Measurements from ENCODE around the gene SCML1. TPM values are rescaled to one million over a fixed set of nuclear protein-coding genes. Genes with fewer than 3 reads are reported as not detected.

SCML1 gene
- polyA plus RNA-seq (2013, experiment 1 of 2): 3.6 TPM
- 6.1 TPM for polyA plus RNA-seq (2013, experiment 2 of 2)

GRCh38 chrX:17736856-17737709 is at the start of gene SCML1:
Gene SCML1 (plus strand): TSS chrX:17737493. CDS start chrX:17744187, 6,694 bp downstream.
- H3K4me1 ChIP-seq (ENCODE audit: insufficient read depth, low read length): no peaks in the 10 kb centered on the region
- H3K27me3 ChIP-seq (ENCODE audit: insufficient read depth, low read length): peaks cover 27% of the 10 kb centered on the region
- no peaks in the 10 kb centered on the region for H3K9me3 ChIP-seq (ENCODE audit: insufficient read depth, low read depth, low read length)
- no peaks in the 10 kb centered on the region for H3K36me3 ChIP-seq (ENCODE audit: insufficient read depth, low read length)
- peak within 1 kb of the TSS; percentile 54; the same call in 1 of the 2 replicates for H3K27ac ChIP-seq (ENCODE audit: low read depth, low read length)
- WGBS: under 1% methylated on average over 58 of the region's 67 CpGs
- peak within 1 kb of the TSS; percentile 66 for H3K4me3 ChIP-seq (ENCODE audit: low read length)
- H3K9ac ChIP-seq (ENCODE audit: low read depth, low read length): peak within 1 kb of the TSS; percentile 61; the same call in 1 of the 2 replicates

GRCh38 chrX:17687648-17688047 is 49.6 kb upstream of the SCML1 start:
- Histone ChIP-seq H3K27ac (ENCODE audit: low read depth, low read length) (no peak overlapping the region), H3K4me3 (ENCODE audit: low read length) (no peak overlapping the region), H3K27me3 (ENCODE audit: insufficient read depth, low read length) (no peaks in the 10 kb centered on the region), H3K36me3 (ENCODE audit: insufficient read depth, low read length) (no peaks in the 10 kb centered on the region), H3K9ac (ENCODE audit: low read depth, low read length) (no peak overlapping the region), H3K9me3 (ENCODE audit: insufficient read depth, low read depth, low read length) (no peaks in the 10 kb centered on the region), H3K4me1 (ENCODE audit: insufficient read depth, low read length) (no peaks in the 10 kb centered on the region; the same call in 1 of the 2 replicates)
- 98% methylated on average over 13 of the region's 14 CpGs for WGBS

- H3K4me1 ChIP-seq (ENCODE audit: insufficient read depth, low read length): peaks cover 2% of the 10 kb centered on the region; the same call in 1 of the 2 replicates
- no peak overlapping the region for H3K4me3 ChIP-seq (ENCODE audit: low read length)
- no peaks in the 10 kb centered on the region for H3K9me3 ChIP-seq (ENCODE audit: insufficient read depth, low read depth, low read length)
- no peaks in the 10 kb centered on the region for H3K36me3 ChIP-seq (ENCODE audit: insufficient read depth, low read length)
- WGBS: 53% methylated on average over 3 of the region's 4 CpGs
- H3K27me3 ChIP-seq (ENCODE audit: insufficient read depth, low read length): no peaks in the 10 kb centered on the region
- H3K27ac ChIP-seq (ENCODE audit: low read depth, low read length): no peak overlapping the region
- no peak overlapping the region for H3K9ac ChIP-seq (ENCODE audit: low read depth, low read length)
Observed at GRCh38 chrX:17689971-17690409, 47.3 kb upstream of the SCML1 start.

- H3K4me1 ChIP-seq (ENCODE audit: insufficient read depth, low read length): peaks cover 2% of the 10 kb centered on the region; the same call in 1 of the 2 replicates
- no peak overlapping the region for H3K4me3 ChIP-seq (ENCODE audit: low read length)
- H3K9me3 ChIP-seq (ENCODE audit: insufficient read depth, low read depth, low read length): no peaks in the 10 kb centered on the region
- 68% methylated on average over 4 of the region's 5 CpGs for WGBS
- H3K27me3 ChIP-seq (ENCODE audit: insufficient read depth, low read length): no peaks in the 10 kb centered on the region
- no peak overlapping the region for H3K27ac ChIP-seq (ENCODE audit: low read depth, low read length)
- H3K9ac ChIP-seq (ENCODE audit: low read depth, low read length): no peak overlapping the region
- H3K36me3 ChIP-seq (ENCODE audit: insufficient read depth, low read length): no peaks in the 10 kb centered on the region
Observed at GRCh38 chrX:17692709-17693346, 44.5 kb upstream of the SCML1 start.

GRCh38 chrX:17697191-17697590 is 40.1 kb upstream of the SCML1 start:
- no peaks in the 10 kb centered on the region for H3K36me3 ChIP-seq (ENCODE audit: insufficient read depth, low read length)
- H3K27me3 ChIP-seq (ENCODE audit: insufficient read depth, low read length): no peaks in the 10 kb centered on the region
- no peak overlapping the region for H3K9ac ChIP-seq (ENCODE audit: low read depth, low read length)
- H3K4me1 ChIP-seq (ENCODE audit: insufficient read depth, low read length): peaks cover 2% of the 10 kb centered on the region; the same call in 1 of the 2 replicates
- 89% methylated on average over 1 of the region's 1 CpG for WGBS
- H3K9me3 ChIP-seq (ENCODE audit: insufficient read depth, low read depth, low read length): no peaks in the 10 kb centered on the region
- H3K27ac ChIP-seq (ENCODE audit: low read depth, low read length): no peak overlapping the region
- H3K4me3 ChIP-seq (ENCODE audit: low read length): no peak overlapping the region

GRCh38 chrX:17700976-17701375 is 36.3 kb upstream of the SCML1 start:
- no CpG with 5 or more reads among the region's 1 CpG for WGBS
- no peak overlapping the region for H3K27ac ChIP-seq (ENCODE audit: low read depth, low read length)
- H3K4me3 ChIP-seq (ENCODE audit: low read length): no peak overlapping the region
- no peak overlapping the region for H3K9ac ChIP-seq (ENCODE audit: low read depth, low read length)
- no peaks in the 10 kb centered on the region for H3K4me1 ChIP-seq (ENCODE audit: insufficient read depth, low read length)
- no peaks in the 10 kb centered on the region for H3K27me3 ChIP-seq (ENCODE audit: insufficient read depth, low read length)
- H3K9me3 ChIP-seq (ENCODE audit: insufficient read depth, low read depth, low read length): no peaks in the 10 kb centered on the region
- H3K36me3 ChIP-seq (ENCODE audit: insufficient read depth, low read length): no peaks in the 10 kb centered on the region

- no peak overlapping the region for H3K9ac ChIP-seq (ENCODE audit: low read depth, low read length)
- H3K36me3 ChIP-seq (ENCODE audit: insufficient read depth, low read length): no peaks in the 10 kb centered on the region
- H3K4me1 ChIP-seq (ENCODE audit: insufficient read depth, low read length): no peaks in the 10 kb centered on the region
- no peak overlapping the region for H3K4me3 ChIP-seq (ENCODE audit: low read length)
- no peaks in the 10 kb centered on the region for H3K27me3 ChIP-seq (ENCODE audit: insufficient read depth, low read length)
- no peaks in the 10 kb centered on the region for H3K9me3 ChIP-seq (ENCODE audit: insufficient read depth, low read depth, low read length)
- no peak overlapping the region for H3K27ac ChIP-seq (ENCODE audit: low read depth, low read length)
- WGBS: 93% methylated on average over 2 of the region's 2 CpGs
Observed at GRCh38 chrX:17703201-17703600, 34.1 kb upstream of the SCML1 start.

GRCh38 chrX:17705211-17705610 is 32.1 kb upstream of the SCML1 start:
- no peaks in the 10 kb centered on the region for H3K9me3 ChIP-seq (ENCODE audit: insufficient read depth, low read depth, low read length)
- no peak overlapping the region for H3K27ac ChIP-seq (ENCODE audit: low read depth, low read length)
- H3K9ac ChIP-seq (ENCODE audit: low read depth, low read length): no peak overlapping the region
- 96% methylated on average over 2 of the region's 2 CpGs for WGBS
- no peak overlapping the region for H3K4me3 ChIP-seq (ENCODE audit: low read length)
- no peaks in the 10 kb centered on the region for H3K4me1 ChIP-seq (ENCODE audit: insufficient read depth, low read length)
- no peaks in the 10 kb centered on the region for H3K36me3 ChIP-seq (ENCODE audit: insufficient read depth, low read length)
- no peaks in the 10 kb centered on the region for H3K27me3 ChIP-seq (ENCODE audit: insufficient read depth, low read length)

GRCh38 chrX:17706676-17707075 is 30.6 kb upstream of the SCML1 start:
- no peaks in the 10 kb centered on the region for H3K27me3 ChIP-seq (ENCODE audit: insufficient read depth, low read length)
- H3K9me3 ChIP-seq (ENCODE audit: insufficient read depth, low read depth, low read length): no peaks in the 10 kb centered on the region
- 95% methylated on average over 4 of the region's 4 CpGs for WGBS
- no peaks in the 10 kb centered on the region for H3K4me1 ChIP-seq (ENCODE audit: insufficient read depth, low read length)
- no peak overlapping the region for H3K9ac ChIP-seq (ENCODE audit: low read depth, low read length)
- H3K36me3 ChIP-seq (ENCODE audit: insufficient read depth, low read length): no peaks in the 10 kb centered on the region
- no peak overlapping the region for H3K4me3 ChIP-seq (ENCODE audit: low read length)
- no peak overlapping the region for H3K27ac ChIP-seq (ENCODE audit: low read depth, low read length)

- no peaks in the 10 kb centered on the region for H3K9me3 ChIP-seq (ENCODE audit: insufficient read depth, low read depth, low read length)
- H3K9ac ChIP-seq (ENCODE audit: low read depth, low read length): no peak overlapping the region
- no peak overlapping the region for H3K27ac ChIP-seq (ENCODE audit: low read depth, low read length)
- WGBS: 100% methylated on average over 1 of the region's 3 CpGs
- no peak overlapping the region for H3K4me3 ChIP-seq (ENCODE audit: low read length)
- H3K4me1 ChIP-seq (ENCODE audit: insufficient read depth, low read length): no peaks in the 10 kb centered on the region
- H3K27me3 ChIP-seq (ENCODE audit: insufficient read depth, low read length): no peaks in the 10 kb centered on the region
- no peaks in the 10 kb centered on the region for H3K36me3 ChIP-seq (ENCODE audit: insufficient read depth, low read length)
Observed at GRCh38 chrX:17707731-17708130, 29.6 kb upstream of the SCML1 start.

GRCh38 chrX:17710871-17711301 is 26.4 kb upstream of the SCML1 start:
- 60% methylated on average over 1 of the region's 1 CpG for WGBS
- H3K36me3 ChIP-seq (ENCODE audit: insufficient read depth, low read length): no peaks in the 10 kb centered on the region
- H3K27ac ChIP-seq (ENCODE audit: low read depth, low read length): no peak overlapping the region
- H3K27me3 ChIP-seq (ENCODE audit: insufficient read depth, low read length): no peaks in the 10 kb centered on the region
- H3K9ac ChIP-seq (ENCODE audit: low read depth, low read length): no peak overlapping the region
- H3K9me3 ChIP-seq (ENCODE audit: insufficient read depth, low read depth, low read length): no peaks in the 10 kb centered on the region
- H3K4me1 ChIP-seq (ENCODE audit: insufficient read depth, low read length): no peaks in the 10 kb centered on the region
- no peak overlapping the region for H3K4me3 ChIP-seq (ENCODE audit: low read length)
